ENCODE measurements around the gene AZU1.

GRCh38 chr19:791007-791566, 36.5 kb upstream of the AZU1 start:
- TF ChIP-seq POLR2A (IDR thresholded peaks at IDR 0.05; ENCODE audit: low read length) (no peak), GATA1 (IDR thresholded peaks at IDR 0.05; ENCODE audit: low read depth, low read length) (no peak)

Measured in erythroblast (primary cell).